IMR-90 (cell line): ENCODE data around the gene CHDH. TPM values are rescaled to one million over a fixed set of nuclear protein-coding genes. Genes with fewer than 3 reads are reported as not detected.

Experiments used
- ATAC-seq: fragments of 200-7000 bp; cut with Tn5 transposase; 2 replicates; pipeline ENCODE4 v1.9.1; 2020; ENCODE audit warnings: low read depth, mild to moderate bottlenecking, moderate library complexity
- BruUV-seq: library from RNA; stranded (reverse); fragments of 400-500 nt; replicated peaks from 2 replicates; lab custom pipeline; 2021; lab: Mats Ljungman, UMichigan
- CTCF ChIA-PET: fragments of 300-600 bp; formaldehyde crosslinking; extraction: SDS; loops from one replicate; lab custom pipeline; 2021; ENCODE audit warnings: antibody characterized with exemption; lab: Yijun Ruan, JAX
- POLR2A ChIA-PET: fragments of 300-600 bp; sonication (Branson Sonifier 250); formaldehyde crosslinking; loops from one replicate; lab custom pipeline; 2022; ENCODE audit warnings: antibody characterized with exemption; ENCODE audit not compliant: unreplicated experiment; lab: Charles Lee
- DNase-seq: peaks from one replicate; pipeline ENCODE4 v3.0.0; 2013
- H2AFZ ChIP-seq: replicated peaks from 2 replicates; pipeline ENCODE3; 2013; ENCODE audit warnings: low read length, mild to moderate bottlenecking; ENCODE audit not compliant: poor library complexity
- H2AK5ac ChIP-seq: 2 replicates; pipeline ENCODE4 v1.6.1; 2013; ENCODE audit warnings: low read depth, low read length, inconsistent platforms
- H2AK9ac ChIP-seq: replicated peaks from 2 replicates; pipeline ENCODE3; 2013; ENCODE audit warnings: mild to moderate bottlenecking, low read depth, low read length, moderate library complexity; ENCODE audit not compliant: poor library complexity
- H2BK120ac ChIP-seq: 2 replicates; pipeline ENCODE4 v1.6.1; 2013; ENCODE audit warnings: low read depth, low read length, inconsistent platforms
- H2BK15ac ChIP-seq: 3 replicates; pipeline ENCODE4 v1.6.1; 2013; ENCODE audit warnings: low read depth, low read length, inconsistent platforms
- H2BK20ac ChIP-seq: 2 replicates; pipeline ENCODE4 v1.6.1; 2013; ENCODE audit warnings: low read depth, mild to moderate bottlenecking, inconsistent platforms, low read length, moderate library complexity
- H2BK5ac ChIP-seq: 2 replicates; pipeline ENCODE4 v1.6.1; 2013; ENCODE audit warnings: mild to moderate bottlenecking, low read depth, low read length, inconsistent platforms; ENCODE audit not compliant: poor library complexity, severe bottlenecking
- H3K14ac ChIP-seq: replicated peaks from 2 replicates; pipeline ENCODE4 v1.6.1; 2013; ENCODE audit warnings: low read depth, low read length, inconsistent platforms
- H3K18ac ChIP-seq: 2 replicates; pipeline ENCODE4 v1.6.1; 2013; ENCODE audit warnings: low read depth, low read length, control low read depth
- H3K23ac ChIP-seq: 2 replicates; pipeline ENCODE4 v1.6.1; 2013; ENCODE audit warnings: low read depth, low read length, inconsistent platforms
- H3K27ac ChIP-seq: 2 replicates; pipeline ENCODE4 v1.5.1; 2013; ENCODE audit warnings: mild to moderate bottlenecking, control low read depth, low read length; ENCODE audit not compliant: insufficient read depth
- H3K27me3 ChIP-seq: 2 replicates; pipeline ENCODE4 v1.6.1; 2013; ENCODE audit warnings: low read length; ENCODE audit not compliant: control insufficient read depth, insufficient read depth
- H3K36me3 ChIP-seq: 2 replicates; pipeline ENCODE4 v1.6.1; 2013; ENCODE audit warnings: low read length, mixed read lengths; ENCODE audit not compliant: control insufficient read depth, insufficient read depth
- H3K4ac ChIP-seq: 2 replicates; pipeline ENCODE4 v1.6.1; 2013; ENCODE audit warnings: low read depth, low read length, inconsistent platforms
- H3K4me1 ChIP-seq: 2 replicates; pipeline ENCODE4 v1.6.1; 2013; ENCODE audit warnings: low read length, mixed read lengths; ENCODE audit not compliant: control insufficient read depth, insufficient read depth
- H3K4me2 ChIP-seq: 2 replicates; pipeline ENCODE4 v1.6.1; 2013; ENCODE audit warnings: low read depth, mild to moderate bottlenecking, control low read depth, low read length, moderate library complexity
- H3K4me3 ChIP-seq: 2 replicates; pipeline ENCODE4 v1.5.1; 2013; ENCODE audit warnings: low read depth, mild to moderate bottlenecking, control low read depth, low read length, moderate library complexity; ENCODE audit not compliant: insufficient read depth
- H3K56ac ChIP-seq: 2 replicates; pipeline ENCODE4 v1.6.1; 2013; ENCODE audit warnings: low read length, inconsistent platforms; ENCODE audit not compliant: insufficient read depth; ENCODE audit errors: extremely low read depth
- H3K79me1 ChIP-seq, 2 experiments: 2 replicates each; pipeline ENCODE4 v1.6.1; 2013; ENCODE audit warnings: low read length in 2 of 2, inconsistent platforms in 1 of 2, low read depth in 1 of 2
- H3K9ac ChIP-seq: 2 replicates; pipeline ENCODE4 v1.6.1; 2013; ENCODE audit warnings: low read depth, low read length, control low read depth
- H3K9me1 ChIP-seq: 2 replicates; pipeline ENCODE4 v1.6.1; 2013; ENCODE audit warnings: low read length, inconsistent platforms; ENCODE audit not compliant: insufficient read depth
- H3K9me3 ChIP-seq: 2 replicates; pipeline ENCODE4 v1.6.1; 2013; ENCODE audit warnings: low read length; ENCODE audit not compliant: control insufficient read depth, insufficient read depth
- H4K20me1 ChIP-seq: 2 replicates; pipeline ENCODE4 v1.6.1; 2013; ENCODE audit warnings: low read length, inconsistent platforms; ENCODE audit not compliant: insufficient read depth
- H4K5ac ChIP-seq: 2 replicates; pipeline ENCODE4 v1.6.1; 2013; ENCODE audit warnings: mild to moderate bottlenecking, low read depth, low read length, control low read depth
- H4K8ac ChIP-seq, 2 experiments: 2 replicates each; pipeline ENCODE4 v1.6.1; 2013; ENCODE audit warnings: low read depth in 2 of 2, low read length in 2 of 2, control low read depth in 1 of 2, inconsistent platforms in 1 of 2
- H4K91ac ChIP-seq: 2 replicates; pipeline ENCODE4 v1.6.1; 2013; ENCODE audit warnings: low read depth, low read length, inconsistent platforms; ENCODE audit not compliant: insufficient read depth
- WGBS, 2 experiments: methylation state at CpG; one replicate each; pipeline versions ENCODE4 v1.1.5 to v1.1.7; 2013; ENCODE audit warnings: missing lambda C conversion rate in 2 of 2; ENCODE audit not compliant: insufficient read length in 1 of 2; ENCODE audit errors: extremely low coverage in 2 of 2; 5-methylcytosine and 5-hydroxymethylcytosine counted together
- dilution Hi-C: fragments of 300-500 bp; cut with HindIII; formaldehyde crosslinking; loops from one replicate; pipeline ENCODE4 v1.14.3; 2018; ENCODE audit warnings: low sequenced_read_pairs; ENCODE audit not compliant: unreplicated experiment
- in situ Hi-C: fragments of 300-500 bp; cut with MboI; formaldehyde crosslinking; loops from 3 replicates; pipeline ENCODE4 v1.14.3; 2019; ENCODE audit warnings: low sequenced_read_pairs, inconsistent platforms, mixed read lengths
- intact Hi-C: fragments of 100-400 bp; cut with micrococcal nuclease; formaldehyde crosslinking; loops from 2 replicates; pipeline ENCODE4 v1.10.0; 2022
- polyA plus RNA-seq, 3 experiments: library from polyadenylated mRNA; depleted of rRNA; stranded (reverse); fragments of >200 nt; gene quantifications; 2 replicates each; pipeline ENCODE4 v1.2.3, GENCODE V29; 2012; ENCODE audit warnings: low replicate concordance in 1 of 3
- total RNA-seq: library from RNA; depleted of rRNA; stranded (reverse); fragments of >200 nt; gene quantifications from 2 replicates; pipeline ENCODE4 v1.2.3, GENCODE V29; 2012
- TF ChIP-seq, protein P1 (sequence below): fragments of 150-350 bp; IDR thresholded peaks from 2 replicates; pipeline ENCODE4 v1.6.1; 2016; ENCODE audit warnings: low read depth, mild to moderate bottlenecking, low read length, moderate library complexity, borderline replicate concordance

CHDH gene
- total and polyA plus RNA-seq, 2 of the 4 experiments (the other 2 are of a cell fraction) = under 0.01 to 0.19 TPM

- Histone ChIP-seq H3K4me1 (no peaks in the 10 kb centered on the region), H3K27me3 (peaks cover 11% of the 10 kb centered on the region), H4K91ac (no peak overlapping the region), H3K9me3 (no peaks in the 10 kb centered on the region), H2AFZ (no peak overlapping the region), H3K14ac (no peak overlapping the region), H4K5ac (no peak overlapping the region), H3K27ac (no peak overlapping the region), H3K56ac (no peak overlapping the region), H2BK120ac (no peak overlapping the region), H3K4me2 (no peak overlapping the region), H3K9me1 (no peaks in the 10 kb centered on the region), H3K23ac (no peak overlapping the region), H2BK5ac (no peak overlapping the region), H2BK15ac (no peak overlapping the region), H4K8ac (no peak overlapping the region), H2AK9ac (no peak overlapping the region), H3K18ac (no peak overlapping the region), H3K4me3 (no peak overlapping the region), H3K36me3 (no peaks in the 10 kb centered on the region), H3K79me1 (no peaks in the 10 kb centered on the region), H3K4ac (no peak overlapping the region), H2AK5ac (no peak overlapping the region), H4K20me1 (no peaks in the 10 kb centered on the region), H2BK20ac (no peak overlapping the region), H3K9ac (no peak overlapping the region)
- in situ Hi-C loops (no loop called here), dilution Hi-C loops (no loop called here), intact Hi-C loops (no loop called here)
- ATAC-seq (no peak), DNase-seq (no peak)
- TF ChIP-seq, protein P1, sequence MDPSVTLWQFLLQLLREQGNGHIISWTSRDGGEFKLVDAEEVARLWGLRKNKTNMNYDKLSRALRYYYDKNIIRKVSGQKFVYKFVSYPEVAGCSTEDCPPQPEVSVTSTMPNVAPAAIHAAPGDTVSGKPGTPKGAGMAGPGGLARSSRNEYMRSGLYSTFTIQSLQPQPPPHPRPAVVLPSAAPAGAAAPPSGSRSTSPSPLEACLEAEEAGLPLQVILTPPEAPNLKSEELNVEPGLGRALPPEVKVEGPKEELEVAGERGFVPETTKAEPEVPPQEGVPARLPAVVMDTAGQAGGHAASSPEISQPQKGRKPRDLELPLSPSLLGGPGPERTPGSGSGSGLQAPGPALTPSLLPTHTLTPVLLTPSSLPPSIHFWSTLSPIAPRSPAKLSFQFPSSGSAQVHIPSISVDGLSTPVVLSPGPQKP = no peak
- ChIA-PET CTCF (no interaction called here), POLR2A (no interaction called here)
- 100% methylated on average over 3 of the region's 6 CpGs; no CpG with 5 or more reads in 1 of the 2 experiments for WGBS, 2 experiments
- no TSS peak for BruUV-seq
These were observed 29.0 kb downstream of the CHDH start for GRCh38 chr3:53817211-53817610.
